Measurements from ENCODE around the gene TCOF1.

- no peak for TF ChIP-seq CTCF (IDR thresholded peaks at IDR 0.05; ENCODE audit: borderline replicate concordance, extremely low read depth, low read length, poor library complexity, severe bottlenecking)
- TF ChIP-seq EZH2 (IDR thresholded peaks at IDR 0.05; ENCODE audit: borderline replicate concordance, low read depth, low read length, severe bottlenecking) = no peak
These were observed 44.0 kb upstream of the TCOF1 start for GRCh38 chr5:150313501-150313900.

Measured in DND-41 (cell line).